A673 (cell line): ENCODE results near the gene APOBEC4. TPM values are rescaled to one million over a fixed set of nuclear protein-coding genes. Genes with fewer than 3 reads are reported as not detected.

Source experiments
- BruUV-seq: library from RNA; stranded (reverse); fragments of 400-500 nt; replicated peaks from 2 replicates; lab custom pipeline; 2021; lab: Mats Ljungman, UMichigan
- CTCF ChIA-PET: fragments of 300-600 bp; sonication (Branson Sonifier 250); formaldehyde crosslinking; loops from one replicate; lab custom pipeline; 2022; ENCODE audit warnings: antibody characterized with exemption; lab: Charles Lee
- POLR2A ChIA-PET: fragments of 300-600 bp; sonication (Branson Sonifier 250); formaldehyde crosslinking; loops from one replicate; lab custom pipeline; 2022; ENCODE audit warnings: antibody characterized with exemption; ENCODE audit not compliant: low non-redundant PET; lab: Charles Lee
- DNase-seq: peaks from one replicate; pipeline ENCODE4 v3.0.0-alpha.2; 2015; ENCODE audit warnings: low spot score
- H3K27ac ChIP-seq: fragments of 200-600 bp; sonication (generic); 2 replicates; pipeline ENCODE4 v1.5.1; 2016; ENCODE audit warnings: mixed run types, low read depth, mild to moderate bottlenecking, mixed read lengths, antibody characterized with exemption, low read length; ENCODE audit not compliant: poor library complexity, severe bottlenecking
- H3K27me3 ChIP-seq: fragments of 200-600 bp; sonication (generic); replicated peaks from 2 replicates; pipeline ENCODE4 v1.6.1; 2017; ENCODE audit warnings: mixed run types, low read depth, mild to moderate bottlenecking, mixed read lengths, antibody characterized with exemption, low read length; ENCODE audit not compliant: insufficient read depth, poor library complexity
- H3K36me3 ChIP-seq: fragments of 200-600 bp; sonication (generic); 2 replicates; pipeline ENCODE4 v1.6.1; 2016; ENCODE audit warnings: mixed run types, mild to moderate bottlenecking, mixed read lengths, antibody characterized with exemption, low read length; ENCODE audit not compliant: insufficient read depth, poor library complexity, severe bottlenecking
- H3K4me1 ChIP-seq: fragments of 200-600 bp; sonication (generic); 2 replicates; pipeline ENCODE4 v1.6.1; 2017; ENCODE audit warnings: mixed run types, mild to moderate bottlenecking, mixed read lengths, antibody characterized with exemption, low read length; ENCODE audit not compliant: insufficient read depth, poor library complexity, severe bottlenecking
- H3K4me3 ChIP-seq: fragments of 200-600 bp; sonication (generic); 2 replicates; pipeline ENCODE4 v1.5.1; 2016; ENCODE audit warnings: low read depth, mixed run types, mild to moderate bottlenecking, mixed read lengths, low read length; ENCODE audit not compliant: poor library complexity, severe bottlenecking
- H3K9me3 ChIP-seq: fragments of 200-600 bp; sonication (generic); 2 replicates; pipeline ENCODE4 v1.6.1; 2016; ENCODE audit warnings: mixed run types, low read depth, mild to moderate bottlenecking, mixed read lengths, antibody characterized with exemption, low read length; ENCODE audit not compliant: poor library complexity, severe bottlenecking
- CTCF ChIP-seq: fragments of 300-800, 200-600 bp; sonication (generic); conservative IDR thresholded peaks from 2 replicates; pipeline ENCODE4 v1.5.1; 2017; ENCODE audit warnings: low read depth, mild to moderate bottlenecking, antibody characterized with exemption, low read length, moderate library complexity, mixed read lengths
- EZH2 ChIP-seq: fragments of 200-600 bp; sonication (generic); IDR thresholded peaks from 2 replicates; pipeline ENCODE4 v1.6.1; 2017; ENCODE audit warnings: borderline replicate concordance, low read depth, mild to moderate bottlenecking, mixed read lengths, antibody characterized with exemption, low read length; ENCODE audit not compliant: poor library complexity, severe bottlenecking
- intact Hi-C: fragments of 100-400 bp; cut with micrococcal nuclease; formaldehyde crosslinking; loops from one replicate; pipeline ENCODE4 v1.10.0; 2022; ENCODE audit not compliant: unreplicated experiment
- total RNA-seq: library from RNA; stranded (reverse); gene quantifications from 2 replicates; pipeline ENCODE4 v1.2.3, GENCODE V29; 2021

The APOBEC4 gene
- total RNA-seq, 1 experiment from 2014 or later: not detected

GRCh38 chr1:183655562-183656075, 2.5 kb upstream of the APOBEC4 start:
- DNase-seq: peak; percentile 93
- H3K4me1 ChIP-seq: peaks cover 42% of the 10 kb centered on the region
- no peaks in the 10 kb centered on the region for H3K27me3 ChIP-seq
- intact Hi-C loops: loop anchor here (1.0 to 10.0 kb wide), 4 partner anchors 30 to 1009 kb away; no protein-coding TSS in a partner anchor
- ChIA-PET POLR2A (interaction anchor here (0.6 to 0.7 kb wide), 2 partner anchors 829 to 1317 kb away, joined by 3 read pairs; no protein-coding TSS in a partner anchor), CTCF (interaction anchor here (0.6 to 2.3 kb wide), 7 partner anchors 20 to 1008 kb away, joined by 3 to 48 read pairs (median 4); no protein-coding TSS in a partner anchor)
- no peak overlapping the region for H3K4me3 ChIP-seq
- H3K27ac ChIP-seq: peak overlapping the region; percentile 50
- no TSS peak for BruUV-seq
- peak; percentile 95 for TF ChIP-seq CTCF
- no peak for TF ChIP-seq EZH2
- no peaks in the 10 kb centered on the region for H3K36me3 ChIP-seq
- no peaks in the 10 kb centered on the region for H3K9me3 ChIP-seq

DNA sequence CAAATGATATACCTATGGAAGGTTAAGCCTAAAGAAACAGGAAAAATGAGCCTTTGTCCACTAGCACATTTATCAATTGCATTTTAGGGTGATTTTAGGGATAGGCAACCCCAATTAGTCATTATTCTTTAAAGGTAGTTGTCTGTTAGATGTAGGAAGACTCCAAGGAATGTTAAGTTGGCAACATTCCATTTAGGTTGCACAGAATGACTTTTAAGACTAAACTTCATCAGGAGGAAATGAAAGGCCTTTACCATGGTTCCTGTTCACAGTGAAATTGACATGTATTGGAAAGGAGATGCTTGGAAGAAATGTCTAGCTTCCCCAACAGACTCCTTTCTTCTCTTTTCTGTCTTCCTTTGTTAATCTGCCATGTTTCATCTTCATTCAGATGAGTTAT, 1.6 kb upstream of the APOBEC4 start:
- Histone ChIP-seq H3K36me3 (no peaks in the 10 kb centered on the region), H3K4me1 (peaks cover 42% of the 10 kb centered on the region), H3K4me3 (no peak overlapping the region), H3K9me3 (no peaks in the 10 kb centered on the region), H3K27me3 (no peaks in the 10 kb centered on the region), H3K27ac (peak overlapping the region; percentile 50)
- no peak for DNase-seq
- POLR2A ChIA-PET: no interaction called here
- CTCF ChIA-PET: interaction anchor here (1.0 to 2.3 kb wide), 2 partner anchors 261 to 288 kb away, joined by 3 to 48 read pairs; no protein-coding TSS in a partner anchor
- BruUV-seq: no TSS peak
- intact Hi-C loops: loop anchor here (1.0 to 10.0 kb wide), 4 partner anchors 31 to 1010 kb away; no protein-coding TSS in a partner anchor
- TF ChIP-seq EZH2 (no peak), CTCF (no peak)

DNA sequence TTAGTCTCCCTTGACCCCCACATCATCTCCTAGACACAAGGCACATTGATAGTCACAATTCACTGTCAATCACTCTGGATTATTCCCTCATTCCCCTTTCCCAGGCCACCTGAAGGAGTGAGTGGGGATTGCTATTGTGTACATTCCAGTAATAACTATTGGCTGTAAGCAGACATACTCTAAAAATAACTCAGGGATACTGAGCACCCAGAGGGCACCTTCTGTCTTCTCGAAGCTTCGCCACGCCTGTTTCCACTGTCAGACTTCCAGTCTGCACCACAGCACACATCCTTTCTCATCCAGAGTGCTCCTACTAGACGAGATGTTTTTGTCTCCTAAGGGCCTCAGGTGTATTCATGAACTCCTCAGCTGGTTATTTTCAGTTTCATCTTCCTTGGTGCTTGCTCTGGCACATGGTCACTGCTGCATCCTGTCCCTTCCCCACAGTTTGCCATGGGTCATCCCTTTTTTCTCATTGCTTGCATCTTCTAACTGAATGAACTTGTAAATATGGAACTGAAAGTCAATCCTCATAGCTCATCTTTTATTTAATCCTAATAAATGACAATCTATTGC, 848 bp upstream of the APOBEC4 start:
- DNase-seq: no peak
- Histone ChIP-seq H3K27me3 (no peaks in the 10 kb centered on the region), H3K27ac (peak overlapping the region; percentile 17), H3K9me3 (no peaks in the 10 kb centered on the region), H3K4me1 (peaks cover 42% of the 10 kb centered on the region), H3K36me3 (no peaks in the 10 kb centered on the region), H3K4me3 (no peak overlapping the region)
- TF ChIP-seq EZH2 (no peak), CTCF (no peak)
- BruUV-seq: no TSS peak
- POLR2A ChIA-PET: no interaction called here
- intact Hi-C loops: loop anchor here (2.0 to 10.0 kb wide), 2 partner anchors 125 to 1011 kb away; no protein-coding TSS in a partner anchor
- CTCF ChIA-PET: no interaction called here
